ENCODE measurements around the gene TIMM23B.
A peak's percentile ranks its signal among the peaks of the same experiment; 100 is the strongest.
"Not testable (repeated sequence)": the region's sequence is repeated elsewhere in the genome, so short reads cannot be mapped to it uniquely, and the experiment has no call there.

GRCh38 chr10:49941447-49942338 lies at the start of gene TIMM23B, which contains the start of gene PARG:
- not testable (repeated sequence) for TF ChIP-seq CTCF (IDR thresholded peaks at IDR 0.05; ENCODE audit: low read depth, low read length)
- peak; percentile 57 for TF ChIP-seq MAX (IDR thresholded peaks at IDR 0.05; ENCODE audit: low read depth, low read length)
- peak; percentile 81 for TF ChIP-seq MYC (IDR thresholded peaks at IDR 0.05; ENCODE audit: low read depth, low read length)
- TF ChIP-seq POLR2A (IDR thresholded peaks at IDR 0.05; ENCODE audit: extremely low read depth, insufficient read length), result peak; percentile 53

Data from NB4 (cell line).